Inflammatory macrophage treated with lipopolysaccharide for 1 hour (primary cell): ENCODE data around the gene PLEKHH1.
"Not testable (repeated sequence)": the region's sequence is repeated elsewhere in the genome, so short reads cannot be mapped to it uniquely, and the experiment has no call there.

Source experiments
- DNase-seq, 2 donors: peaks; one replicate each; pipeline ENCODE4 v3.0.0-alpha.2; 2020 to 2022

PLEKHH1 gene

DNA sequence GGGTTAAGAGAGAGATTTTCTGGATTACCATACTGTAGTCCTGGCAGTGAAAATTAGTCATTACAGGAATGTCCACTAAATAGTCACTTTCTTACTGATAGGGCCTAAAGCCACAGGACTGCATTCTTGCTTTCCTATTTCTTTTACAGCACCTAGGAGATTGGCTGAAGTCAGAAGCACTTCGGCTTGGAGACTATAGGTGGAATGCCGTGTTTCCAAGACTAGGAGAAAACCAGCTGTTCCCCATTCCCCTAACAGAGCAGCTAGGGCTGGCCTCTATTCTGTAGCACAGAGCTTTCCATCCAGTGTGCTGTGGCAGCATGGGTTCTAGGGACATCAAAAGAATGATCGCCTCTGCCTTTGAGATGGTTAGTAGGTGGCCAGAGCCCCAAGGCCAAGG, 51.9 kb downstream of the PLEKHH1 start:
- DNase-seq, result no peak

GRCh38 chr14:67586369-67586768, 53.3 kb downstream of the PLEKHH1 start:
- peak; percentile 22 to 65 for DNase-seq

- no peak for DNase-seq
Measured at GRCh38 chr14:67589204-67589770, 56.2 kb downstream of the PLEKHH1 start.

DNA sequence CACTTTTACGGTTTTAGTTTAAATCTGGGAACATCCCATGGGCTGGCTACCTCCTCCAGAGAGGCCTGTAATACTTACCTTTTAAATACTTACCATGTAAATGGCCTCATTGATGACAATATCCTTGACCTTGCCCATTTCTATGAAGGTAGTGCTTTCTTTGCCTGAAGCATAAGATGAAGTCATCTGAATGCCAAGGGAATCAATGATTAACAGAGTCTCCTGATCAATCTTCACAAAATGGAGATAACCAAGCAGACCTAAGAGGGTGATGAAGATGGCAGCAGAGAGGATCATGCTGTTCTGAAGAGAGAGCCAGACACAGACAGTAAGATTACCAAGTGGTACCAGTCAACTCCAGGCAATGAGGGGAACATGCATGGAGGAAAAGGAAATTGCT, 60.6 kb downstream of the PLEKHH1 start:
- not testable (repeated sequence) for DNase-seq

GRCh38 chr14:67595392-67595791, 62.3 kb downstream of the PLEKHH1 start:
- DNase-seq, result no peak

GRCh38 chr14:67599698-67600561, 66.8 kb downstream of the PLEKHH1 start, which contains the start of gene PIGH:
Gene PIGH, minus strand, starts transcription at chr14:67600268. Its CDS starts 65 bp downstream, at chr14:67600203.
- peak; percentile 80 to 94 for DNase-seq

DNA sequence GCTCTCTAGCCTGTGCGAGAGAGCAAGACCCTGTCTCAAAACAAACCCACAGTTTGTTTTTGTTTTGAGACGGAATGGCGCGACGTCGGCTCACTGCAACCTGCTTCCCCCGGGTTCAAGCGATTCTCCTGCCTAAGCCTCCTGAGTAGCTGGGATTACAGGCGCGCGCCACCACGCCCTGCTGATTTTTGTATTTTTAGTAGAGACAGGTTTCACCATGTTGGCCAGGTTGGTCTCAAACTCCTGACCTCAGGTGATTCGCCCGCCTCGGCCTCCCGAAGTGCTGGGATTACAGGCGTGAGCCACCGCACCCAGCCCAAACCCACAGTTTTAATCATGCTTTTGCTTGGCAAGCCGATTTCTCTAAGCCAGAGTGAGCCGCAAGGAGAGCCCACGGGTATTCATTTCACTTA, 67.5 kb downstream of the PLEKHH1 start:
- not testable (repeated sequence) for DNase-seq

GRCh38 chr14:67602076-67602475, 69.0 kb downstream of the PLEKHH1 start:
- DNase-seq, result peak; percentile 29 to 48

DNA sequence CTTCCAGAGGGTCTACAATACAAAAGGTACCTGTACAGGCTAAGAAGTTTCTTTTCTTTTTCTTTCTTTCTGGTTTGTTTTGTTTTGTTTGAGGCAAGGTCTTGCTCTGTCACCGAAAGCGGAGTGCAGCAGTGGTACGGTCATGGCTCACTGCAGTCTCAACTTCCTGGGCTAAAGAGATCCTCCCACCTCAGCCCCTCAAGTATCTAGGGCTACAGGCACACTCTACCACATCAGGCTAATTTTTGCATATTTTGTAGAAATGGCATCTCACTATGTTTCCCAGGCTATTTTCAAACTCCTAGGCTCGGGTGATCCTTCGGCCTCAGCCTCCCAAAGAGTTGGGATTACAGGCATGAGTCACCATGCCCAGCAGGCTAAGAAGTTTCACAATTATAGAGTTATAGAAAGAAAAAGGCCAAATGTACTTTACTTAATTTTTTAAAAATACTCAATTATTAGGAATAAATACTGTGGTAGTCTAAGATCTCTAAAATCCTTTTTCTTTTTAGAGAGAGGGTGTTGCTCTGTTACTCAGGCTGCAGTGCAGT, 70.0 kb downstream of the PLEKHH1 start:
- no peak for DNase-seq

DNA sequence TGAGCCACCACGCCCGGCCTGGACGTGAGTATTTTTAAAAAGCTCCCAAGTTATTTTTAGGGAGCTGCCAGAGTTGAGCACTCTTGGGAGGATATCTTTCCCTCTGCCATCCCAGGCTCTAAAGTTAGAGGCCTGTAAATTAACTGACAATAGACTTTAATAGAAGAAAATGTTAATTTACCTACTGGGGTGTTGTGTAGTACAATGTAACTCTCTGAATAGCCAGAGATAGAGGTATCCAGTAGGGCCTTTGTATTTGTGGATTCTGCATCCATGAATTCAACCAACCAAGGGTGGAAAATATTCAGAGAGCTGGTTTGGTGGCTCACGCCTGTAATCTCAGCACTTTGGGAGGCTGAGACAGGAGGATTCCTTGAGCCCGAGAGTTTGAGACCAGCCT, 74.6 kb downstream of the PLEKHH1 start:
- DNase-seq, result no peak

DNA sequence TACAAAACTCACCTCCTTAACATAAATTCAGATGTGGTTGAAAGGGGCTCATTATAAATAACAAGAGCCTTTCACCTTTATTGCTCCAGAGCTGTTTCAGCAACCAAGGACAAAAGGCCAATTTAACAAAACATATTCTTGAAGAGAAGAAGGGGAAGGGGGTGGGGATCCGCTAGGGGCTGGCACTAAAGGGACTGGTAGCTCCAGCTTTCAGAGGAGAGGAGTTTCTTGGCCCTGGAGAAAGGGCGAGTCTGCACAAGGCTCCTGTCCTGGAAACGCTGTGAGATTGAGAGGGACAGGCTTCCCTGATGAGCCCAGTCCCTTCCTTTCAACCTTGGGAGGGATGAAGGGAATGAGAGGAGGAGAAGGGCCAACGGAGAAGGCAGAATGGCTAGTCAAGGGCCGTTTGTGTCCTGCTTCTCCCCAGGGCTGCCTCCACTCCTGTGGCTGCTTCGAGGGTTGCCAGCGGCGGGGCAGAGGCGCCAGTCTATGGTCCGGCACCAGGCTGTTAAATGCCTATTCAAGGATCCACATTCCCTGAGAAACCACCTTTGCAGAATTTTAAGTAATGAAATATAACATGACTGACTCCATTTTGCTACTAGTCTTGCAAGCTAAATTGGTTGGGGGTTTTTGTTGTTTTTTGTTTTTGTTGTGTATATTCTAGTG, 76.7 kb downstream of the PLEKHH1 start:
- DNase-seq, result no peak

- no peak for DNase-seq
Measured at GRCh38 chr14:67610491-67610890, 77.4 kb downstream of the PLEKHH1 start.

GRCh38 chr14:67618617-67619063, 85.5 kb downstream of the PLEKHH1 start:
- peak; percentile 68 to 81 for DNase-seq

DNA sequence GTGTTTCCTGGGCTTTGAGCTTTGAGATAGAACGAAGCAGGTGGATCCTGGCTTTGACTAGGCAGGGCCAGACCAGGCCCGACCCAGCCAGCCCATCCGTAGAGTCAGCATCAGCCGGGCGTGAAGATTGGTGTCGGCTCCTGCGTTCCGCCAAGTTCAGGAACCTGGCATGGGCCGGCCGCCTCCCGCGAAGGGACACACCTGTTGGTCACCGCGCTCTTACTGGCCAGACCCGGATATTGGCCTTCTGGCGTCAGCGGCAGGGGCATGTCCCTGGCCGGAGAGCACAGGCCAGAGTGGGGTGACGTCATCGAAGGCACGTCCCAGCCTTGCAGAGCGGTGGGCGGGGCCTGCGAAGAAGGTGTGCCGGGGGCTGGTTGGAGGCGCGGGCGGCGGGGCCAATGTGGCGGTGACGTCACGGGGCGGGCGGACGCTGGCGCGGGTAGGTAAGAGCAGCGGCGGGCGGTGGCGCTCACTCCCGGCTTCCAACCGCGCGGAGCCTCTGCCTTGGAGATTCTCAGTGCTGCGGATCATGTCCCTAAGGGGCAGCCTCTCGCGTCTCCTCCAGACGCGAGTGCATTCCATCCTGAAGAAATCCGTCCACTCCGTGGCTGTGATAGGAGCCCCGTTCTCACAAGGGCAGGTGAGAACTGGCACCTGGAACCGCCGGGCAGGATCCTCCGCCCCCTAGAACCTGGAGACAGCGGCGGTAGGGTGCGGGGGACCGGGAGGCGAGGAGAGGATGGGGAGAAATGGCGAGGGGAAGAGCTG, 86.5 kb downstream of the PLEKHH1 start, which contains the start of gene ARG2:
Gene ARG2, plus strand, starts transcription at position 475 of the 771 bp plus-strand sequence. Its CDS starts 58 bp downstream, at position 533.
- DNase-seq, result peak; percentile 90 to 94

GRCh38 chr14:67620217-67620785, 87.2 kb downstream of the PLEKHH1 start:
- no peak for DNase-seq

DNA sequence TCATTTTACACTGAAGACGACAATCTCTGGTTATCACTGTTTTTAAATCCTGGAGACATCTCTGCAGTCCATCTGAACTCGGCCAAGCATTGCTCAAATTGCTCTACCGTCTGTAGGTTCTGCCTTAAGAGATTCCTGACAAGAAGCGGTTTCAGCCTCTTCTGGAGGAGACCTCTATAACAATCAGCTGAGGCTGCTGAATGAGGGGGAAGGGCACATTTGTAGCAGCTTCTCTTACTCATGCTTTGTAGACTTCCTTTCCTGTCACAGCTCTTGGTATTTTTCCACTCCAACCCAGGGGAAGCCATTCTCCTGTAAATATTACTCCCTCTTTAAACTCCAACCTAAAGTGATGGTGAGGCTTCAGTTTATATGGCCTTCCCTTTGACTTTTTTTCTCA, 89.6 kb downstream of the PLEKHH1 start:
- DNase-seq, result peak; percentile 24 to 30

DNA sequence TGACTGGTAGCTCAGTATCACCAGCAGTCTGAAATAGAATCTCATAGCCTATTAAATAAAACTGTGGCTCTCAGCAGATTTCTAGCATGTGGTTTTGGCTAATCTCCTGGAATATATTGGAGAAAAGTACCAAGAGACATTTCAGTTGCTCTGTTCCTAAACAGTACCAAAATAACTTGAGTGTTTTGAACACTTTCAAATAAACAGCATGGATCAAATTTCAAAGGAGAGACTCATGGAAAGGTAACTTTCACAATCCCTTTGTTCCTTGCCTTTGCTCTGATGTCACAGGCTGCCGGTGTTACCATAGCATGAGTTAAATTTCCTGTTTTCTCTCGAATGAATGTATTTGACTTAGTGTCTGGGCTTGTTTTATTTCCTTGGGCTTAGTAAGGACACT, 90.0 kb downstream of the PLEKHH1 start:
- DNase-seq, result no peak

DNA sequence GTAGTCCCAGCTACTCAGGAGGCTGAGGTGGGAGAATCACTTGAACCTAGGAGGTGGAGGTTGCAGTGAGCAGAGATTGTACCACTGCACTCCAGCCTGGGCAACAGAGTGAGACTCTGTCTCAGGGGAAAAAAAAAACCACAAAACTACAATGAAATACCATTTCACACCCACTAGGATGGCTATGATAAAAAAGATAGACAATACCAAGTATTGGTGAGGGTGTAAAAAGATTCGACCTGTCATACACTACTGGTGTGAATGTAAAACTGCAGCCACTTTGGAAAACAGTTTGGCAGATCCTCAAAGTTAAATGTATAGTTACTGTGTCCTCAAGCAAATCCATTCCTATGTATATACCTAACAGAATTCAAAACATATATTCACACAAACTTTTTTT, 93.0 kb downstream of the PLEKHH1 start:
- DNase-seq, result not testable (repeated sequence)

- DNase-seq, result no peak
Measured at GRCh38 chr14:67627519-67627918, 94.4 kb downstream of the PLEKHH1 start.

GRCh38 chr14:67630186-67630585, 97.1 kb downstream of the PLEKHH1 start:
- DNase-seq, result no peak

DNA sequence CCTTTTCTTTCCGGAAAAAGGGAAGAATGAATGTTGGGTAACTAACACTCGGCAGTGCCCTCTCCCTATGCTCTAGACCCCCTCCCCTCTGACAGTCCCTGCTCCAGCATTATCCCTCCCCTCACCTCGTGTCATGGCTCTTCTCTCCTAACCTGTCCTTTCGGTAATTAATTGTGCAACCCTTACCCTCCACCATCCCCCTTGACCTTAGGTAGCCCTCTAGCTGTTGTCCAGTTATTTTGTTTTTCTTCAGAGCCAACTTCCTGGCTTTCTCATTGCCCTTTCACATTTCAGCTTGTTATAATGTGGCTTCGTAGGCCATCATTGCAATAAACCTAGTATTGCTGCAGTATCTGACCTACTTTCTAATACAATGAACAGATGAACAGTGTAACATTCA, 97.8 kb downstream of the PLEKHH1 start:
- no peak for DNase-seq
